Right lobe of liver (tissue), 6 donors: ENCODE results near the gene SETBP1. TPM values are rescaled to one million over a fixed set of nuclear protein-coding genes. Genes with fewer than 3 reads are reported as not detected.

ENCODE experiments used
- ATAC-seq, 4 donors: fragments of 200-7000 bp; cut with Tn5 transposase; one replicate each; pipeline ENCODE4 v1.9.1; 2020; ENCODE audit warnings: mild to moderate bottlenecking in 4 of 4, moderate library complexity in 4 of 4
- DNase-seq, 3 donors: peaks; one replicate each; pipeline ENCODE4 v3.0.0-alpha.2; 2020
- H3K27ac ChIP-seq, 3 donors: fragments of 200-600 bp; one replicate each; pipeline ENCODE4 v1.8.0; 2022
- H3K27me3 ChIP-seq, 2 donors: fragments of 200-600 bp; one replicate each; pipeline ENCODE4 v1.8.0; 2022
- H3K36me3 ChIP-seq, 4 donors: fragments of 200-600 bp; sonication (generic) in 1 of 4; one replicate each; pipeline versions ENCODE4 v1.5.1 to v1.8.0; 2017 to 2022; ENCODE audit warnings: control low read depth in 1 of 4
- H3K4me1 ChIP-seq, 4 donors: fragments of 200-600 bp; sonication (generic) in 1 of 4; one replicate each; pipeline versions ENCODE4 v1.5.1 to v1.8.0; 2017 to 2022; ENCODE audit warnings: control low read depth in 1 of 4
- H3K4me3 ChIP-seq, 3 donors: fragments of 200-600 bp; one replicate each; pipeline ENCODE4 v1.8.0; 2022
- H3K9me3 ChIP-seq, 4 donors: fragments of 200-600 bp; sonication (generic) in 1 of 4; one replicate each; pipeline versions ENCODE4 v1.5.1 to v1.8.0; 2017 to 2022; ENCODE audit warnings: control low read depth in 1 of 4
- POLR2A ChIP-seq: fragments of 450-650 bp; IDR thresholded peaks from one replicate; pipeline ENCODE4 v1.6.1; 2017; ENCODE audit warnings: antibody characterized with exemption, mild to moderate bottlenecking
- WGBS: methylation state at CpG from one replicate; pipeline ENCODE4 v1.1.6; 2018; ENCODE audit warnings: low coverage, low lambda C conversion rate; ENCODE audit not compliant: insufficient coverage; ENCODE audit errors: missing lambda C conversion rate; 5-methylcytosine and 5-hydroxymethylcytosine counted together
- intact Hi-C, 2 donors: fragments of 100-400 bp; cut with DNase I; formaldehyde crosslinking; loops; one replicate each; pipeline versions ENCODE4 v1.11.2 to v1.14.1; 2022
- total RNA-seq, 6 experiments: library from RNA; depleted of rRNA in 2 of 6; stranded (reverse); fragments of >200 nt in 2 of 6; fragmentation: NEBNext Ultra II Directional in 3 of 6; extraction: Animal tissue kit (Norgen Biotek cat#: 25700) in 3 of 6; gene quantifications; one replicate each; pipeline versions ENCODE4 v1.1.0 to v1.2.4, GENCODE V29; 2016 to 2023
- TF ChIP-seq, protein P1 (sequence below), 4 donors: fragments of 200-600 bp in 3 of 4; fragments of 450-650 bp in 1 of 4; IDR thresholded peaks; one replicate each; pipeline versions ENCODE4 v1.5.1 to v1.8.0; 2016 to 2022; ENCODE audit warnings: antibody characterized with exemption in 4 of 4, mild to moderate bottlenecking in 2 of 4
- donor health status: DM: no; HTN: yes; CAD: no.
- donor health status: DM: no; HTN: no; CAD: no.
- donor health status: DM: no; HTN: no; CAD: no.
- donor health status: DM: no; HTN: yes; CAD: no.
- donor health status: DM: no; HTN: yes; CAD: no.

Gene SETBP1
- total RNA-seq, 6 experiments from 2014 or later = 14.3 to 29.1 (median 16.6) TPM

DNA sequence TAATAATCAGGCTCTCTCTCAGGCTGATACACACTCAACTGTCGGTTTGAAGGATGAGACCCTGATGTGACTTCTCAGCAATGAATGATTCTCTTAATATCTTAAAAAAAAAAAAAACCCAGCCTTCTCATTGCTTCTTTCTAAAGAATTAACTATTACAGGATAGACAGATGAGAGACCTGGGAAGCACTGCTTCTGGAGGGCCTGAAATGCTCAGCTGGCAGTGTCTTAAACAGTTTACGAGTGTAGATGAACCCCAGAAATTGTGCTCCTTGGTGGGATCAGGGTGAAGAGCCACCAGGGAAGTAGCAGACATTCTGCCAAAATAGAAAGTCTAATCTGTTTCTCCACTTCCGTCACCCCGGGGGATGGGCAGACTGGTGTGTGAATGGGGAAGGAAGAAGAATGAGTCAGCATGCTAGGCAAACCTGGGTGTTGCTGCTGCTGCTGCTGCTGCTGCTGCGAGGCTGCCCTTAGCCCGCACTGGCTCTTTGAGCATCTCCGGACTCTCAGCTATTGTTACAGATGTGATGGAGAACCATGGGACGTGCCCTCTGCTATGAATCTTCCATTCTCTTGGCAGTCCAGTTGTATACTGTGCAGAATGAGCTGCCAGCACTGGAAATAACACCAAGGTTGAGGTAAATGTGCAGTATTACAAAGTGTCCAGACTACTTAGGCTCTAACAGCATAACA is 158.4 kb downstream of the SETBP1 start:
- ATAC-seq (peak; percentile 56 to 77 (median 66)), DNase-seq (peak; percentile 69 to 77 (median 74))
- no peaks in the 10 kb centered on the region for H3K36me3 ChIP-seq
- TF ChIP-seq, protein P1, sequence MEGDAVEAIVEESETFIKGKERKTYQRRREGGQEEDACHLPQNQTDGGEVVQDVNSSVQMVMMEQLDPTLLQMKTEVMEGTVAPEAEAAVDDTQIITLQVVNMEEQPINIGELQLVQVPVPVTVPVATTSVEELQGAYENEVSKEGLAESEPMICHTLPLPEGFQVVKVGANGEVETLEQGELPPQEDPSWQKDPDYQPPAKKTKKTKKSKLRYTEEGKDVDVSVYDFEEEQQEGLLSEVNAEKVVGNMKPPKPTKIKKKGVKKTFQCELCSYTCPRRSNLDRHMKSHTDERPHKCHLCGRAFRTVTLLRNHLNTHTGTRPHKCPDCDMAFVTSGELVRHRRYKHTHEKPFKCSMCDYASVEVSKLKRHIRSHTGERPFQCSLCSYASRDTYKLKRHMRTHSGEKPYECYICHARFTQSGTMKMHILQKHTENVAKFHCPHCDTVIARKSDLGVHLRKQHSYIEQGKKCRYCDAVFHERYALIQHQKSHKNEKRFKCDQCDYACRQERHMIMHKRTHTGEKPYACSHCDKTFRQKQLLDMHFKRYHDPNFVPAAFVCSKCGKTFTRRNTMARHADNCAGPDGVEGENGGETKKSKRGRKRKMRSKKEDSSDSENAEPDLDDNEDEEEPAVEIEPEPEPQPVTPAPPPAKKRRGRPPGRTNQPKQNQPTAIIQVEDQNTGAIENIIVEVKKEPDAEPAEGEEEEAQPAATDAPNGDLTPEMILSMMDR (IDR thresholded peaks at IDR 0.05) = no peak
- no peak for TF ChIP-seq POLR2A
- 34% methylated on average over 6 of the region's 8 CpGs for WGBS
- H3K27ac ChIP-seq = no peak overlapping the region
- no peak overlapping the region for H3K4me3 ChIP-seq
- H3K27me3 ChIP-seq = no peaks in the 10 kb centered on the region
- no peaks in the 10 kb centered on the region for H3K9me3 ChIP-seq
- intact Hi-C loops = no loop called here
- peaks cover 0 to 26% (median 6%) of the 10 kb centered on the region in 4 donors for H3K4me1 ChIP-seq

DNA sequence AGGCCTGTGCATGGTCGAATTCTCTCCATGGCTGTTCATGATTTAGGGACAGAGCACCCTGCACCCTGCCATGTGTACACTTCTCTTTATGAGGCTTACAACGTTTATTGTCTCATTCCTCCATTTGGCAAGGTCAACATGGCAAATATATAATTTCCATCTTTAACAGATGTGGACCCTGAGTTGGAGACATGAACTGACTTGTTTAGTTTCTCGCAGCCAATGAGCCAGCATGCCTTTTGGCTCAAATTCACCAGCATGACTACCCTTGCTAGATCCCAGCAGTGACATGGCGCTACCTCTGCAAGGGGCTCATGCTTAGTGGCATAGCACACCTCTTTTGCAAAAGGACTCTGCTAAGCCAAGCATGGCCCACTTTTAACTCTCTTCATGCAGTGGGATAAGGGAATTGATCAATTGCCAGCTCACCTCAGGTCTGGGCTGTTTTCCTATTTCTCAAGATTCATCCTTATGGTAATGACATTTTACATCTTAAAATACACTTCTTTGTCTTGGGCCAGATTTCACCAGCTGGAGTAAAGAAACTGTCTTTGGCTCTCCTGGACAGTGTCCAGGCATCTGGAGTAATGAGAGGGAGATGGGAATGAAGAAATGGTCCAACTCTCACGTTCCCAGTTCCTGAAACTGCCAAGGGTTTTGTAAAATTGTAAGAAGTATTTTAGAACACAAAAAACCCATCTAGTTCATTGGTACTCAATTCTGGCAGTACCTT is 159.5 kb downstream of the SETBP1 start:
- no peaks in the 10 kb centered on the region for H3K9me3 ChIP-seq
- no peak overlapping the region for H3K27ac ChIP-seq
- intact Hi-C loops = no loop called here
- DNase-seq (no peak), ATAC-seq (no peak)
- peaks cover 0 to 23% (median 2%) of the 10 kb centered on the region in 4 donors for H3K4me1 ChIP-seq
- WGBS = 81% methylated on average over 5 of the region's 5 CpGs
- no peaks in the 10 kb centered on the region for H3K27me3 ChIP-seq
- TF ChIP-seq, protein P1 (IDR thresholded peaks at IDR 0.05) = no peak
- TF ChIP-seq POLR2A = no peak
- H3K4me3 ChIP-seq = no peak overlapping the region
- no peaks in the 10 kb centered on the region for H3K36me3 ChIP-seq

DNA sequence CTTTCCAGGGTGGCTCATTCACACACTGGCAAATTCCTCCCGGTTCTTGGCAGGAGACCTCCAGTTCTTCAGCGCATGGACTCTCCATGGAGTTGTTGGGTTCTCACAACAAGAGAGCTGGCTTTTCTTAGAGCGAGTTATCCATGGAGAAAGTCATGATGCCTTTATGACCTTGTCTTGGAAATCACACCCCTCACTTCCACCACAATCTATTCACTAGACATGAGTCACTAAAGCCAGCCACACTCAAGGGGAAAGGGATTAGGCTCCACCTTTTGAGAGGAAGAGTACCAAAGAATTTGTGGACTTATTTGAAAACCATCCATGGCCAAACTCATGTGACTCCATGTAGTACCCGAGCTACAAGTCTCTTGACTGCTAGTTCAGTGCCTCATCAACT is 160.5 kb downstream of the SETBP1 start:
- intact Hi-C loops = no loop called here
- no peaks in the 10 kb centered on the region for H3K27me3 ChIP-seq
- H3K36me3 ChIP-seq = no peaks in the 10 kb centered on the region
- 100% methylated on average over 2 of the region's 4 CpGs for WGBS
- H3K9me3 ChIP-seq = no peaks in the 10 kb centered on the region
- no peak overlapping the region for H3K4me3 ChIP-seq
- no peak for TF ChIP-seq POLR2A
- TF ChIP-seq, protein P1 (IDR thresholded peaks at IDR 0.05) = no peak
- DNase-seq (no peak), ATAC-seq (no peak)
- H3K27ac ChIP-seq = no peak overlapping the region
- peaks cover 0 to 14% (median 0%) of the 10 kb centered on the region in 4 donors for H3K4me1 ChIP-seq

DNA sequence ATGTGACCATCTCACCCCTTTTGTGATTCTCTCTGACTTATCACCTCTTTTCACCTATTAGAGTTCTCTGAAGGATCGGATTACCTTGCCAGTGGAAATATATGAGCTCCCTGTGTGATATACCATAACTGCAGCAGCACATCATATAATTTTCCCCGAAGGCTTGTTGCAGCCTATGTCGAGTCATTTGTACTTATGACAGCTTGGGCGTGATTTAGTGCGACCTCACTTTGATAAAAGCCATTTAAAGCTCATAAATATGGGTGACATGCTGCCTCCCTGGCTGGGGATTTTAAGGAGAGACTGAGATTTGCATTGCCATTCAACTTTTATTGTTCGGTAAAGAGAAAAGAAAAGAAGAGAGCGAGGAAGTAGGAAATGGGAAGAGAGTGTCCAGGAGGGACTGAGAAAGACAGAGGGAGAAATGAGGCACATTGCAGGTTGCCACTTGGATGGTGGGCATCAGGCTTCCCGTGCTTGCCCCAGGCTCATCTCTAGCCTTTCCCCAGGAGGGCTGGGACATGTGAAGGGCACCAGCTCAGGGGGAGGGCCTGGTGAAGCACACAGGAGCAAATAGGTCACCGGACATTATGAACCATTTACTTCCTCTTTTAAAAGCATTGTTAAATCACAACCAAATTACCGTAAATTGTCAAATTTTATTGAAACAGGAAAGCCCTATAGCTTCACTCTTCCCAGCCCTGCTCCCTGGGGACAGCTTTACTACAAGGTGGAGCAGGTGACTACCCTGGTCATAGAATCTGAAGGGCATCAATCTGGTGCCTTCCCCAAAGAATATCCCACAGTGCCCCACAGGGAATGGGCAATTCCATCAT is 161.3 kb downstream of the SETBP1 start:
- DNase-seq = no peak
- no peaks in the 10 kb centered on the region for H3K27me3 ChIP-seq
- intact Hi-C loops = no loop called here
- no peaks in the 10 kb centered on the region for H3K36me3 ChIP-seq
- peaks cover 0 to 9% (median 0%) of the 10 kb centered on the region in 4 donors for H3K4me1 ChIP-seq
- no peak for TF ChIP-seq POLR2A
- TF ChIP-seq, protein P1 (IDR thresholded peaks at IDR 0.05) = no peak
- H3K9me3 ChIP-seq = no peaks in the 10 kb centered on the region
- 89% methylated on average over 10 of the region's 10 CpGs for whole genome bisulfite sequencing
- no peak overlapping the region for H3K27ac ChIP-seq
- no peak for ATAC-seq
- H3K4me3 ChIP-seq = no peak overlapping the region
